ENCODE data around the gene GPR141. TPM values are rescaled to one million over a fixed set of nuclear protein-coding genes. Genes with fewer than 3 reads are reported as not detected.

GPR141 gene
- not detected in 2 replicates for total RNA-seq (2014; rRNA removed; shearing (Covaris generic); ENCODE audit: low replicate concordance)

GRCh38 chr7:37683246-37684120 is at the start of gene GPR141:
GPR141 (plus strand) TSS chr7:37683766; CDS start chr7:37740394, 56,628 bp downstream.
- Histone ChIP-seq H3K4me3 (no peak within 1 kb of the TSS), H3K27me3 (no peaks in the 10 kb centered on the region), H3K9me3 (no peaks in the 10 kb centered on the region), H3K36me3 (no peaks in the 10 kb centered on the region)
- no peak for DNase-seq

GRCh38 chr7:37635346-37635745 is 48.2 kb upstream of the GPR141 start:
- DNase-seq, result no peak
- no peak overlapping the region for H3K4me3 ChIP-seq

GRCh38 chr7:37642028-37642540 is 41.5 kb upstream of the GPR141 start:
- DNase-seq, result no peak
- no peak overlapping the region for H3K4me3 ChIP-seq
- H3K27me3 ChIP-seq, result no peaks in the 10 kb centered on the region
- H3K36me3 ChIP-seq, result no peaks in the 10 kb centered on the region
- H3K9me3 ChIP-seq, result no peaks in the 10 kb centered on the region

More at GRCh38 chr7:37635346-37635745, 48.2 kb upstream of the GPR141 start:
- Histone ChIP-seq H3K36me3 (no peaks in the 10 kb centered on the region), H3K9me3 (no peaks in the 10 kb centered on the region), H3K27me3 (0 out of 2 replicates have a peak, but pooled peaks cover under 1% of the 10 kb centered on the region)

- Histone ChIP-seq H3K9me3 (no peaks in the 10 kb centered on the region), H3K4me3 (no peak overlapping the region), H3K27me3 (no peaks in the 10 kb centered on the region), H3K36me3 (no peaks in the 10 kb centered on the region)
- no peak for DNase-seq
Measured at GRCh38 chr7:37643876-37644275, 39.7 kb upstream of the GPR141 start.

- DNase-seq, result no peak
- Histone ChIP-seq H3K4me3 (no peak overlapping the region), H3K36me3 (no peaks in the 10 kb centered on the region), H3K27me3 (no peaks in the 10 kb centered on the region), H3K9me3 (no peaks in the 10 kb centered on the region)
Measured at GRCh38 chr7:37645282-37646050, 38.1 kb upstream of the GPR141 start.

GRCh38 chr7:37656913-37657530 is 26.5 kb upstream of the GPR141 start:
- Histone ChIP-seq H3K9me3 (no peaks in the 10 kb centered on the region), H3K4me3 (no peak overlapping the region), H3K27me3 (no peaks in the 10 kb centered on the region; the same call in 1 of the 2 replicates), H3K36me3 (no peaks in the 10 kb centered on the region)
- no peak for DNase-seq

- Histone ChIP-seq H3K27me3 (no peaks in the 10 kb centered on the region; the same call in 1 of the 2 replicates), H3K36me3 (no peaks in the 10 kb centered on the region), H3K9me3 (no peaks in the 10 kb centered on the region), H3K4me3 (no peak overlapping the region)
- no peak for DNase-seq
Measured at GRCh38 chr7:37657816-37658215, 25.8 kb upstream of the GPR141 start.

- Histone ChIP-seq H3K36me3 (no peaks in the 10 kb centered on the region), H3K4me3 (no peak overlapping the region), H3K9me3 (no peaks in the 10 kb centered on the region), H3K27me3 (no peaks in the 10 kb centered on the region; the same call in 1 of the 2 replicates)
- DNase-seq, result no peak
Measured at GRCh38 chr7:37659971-37660565, 23.5 kb upstream of the GPR141 start.

GRCh38 chr7:37660614-37661013 is 23.0 kb upstream of the GPR141 start:
- no peaks in the 10 kb centered on the region; the same call in 1 of the 2 replicates for H3K27me3 ChIP-seq
- no peak for DNase-seq
- no peak overlapping the region for H3K4me3 ChIP-seq
- no peaks in the 10 kb centered on the region for H3K36me3 ChIP-seq
- H3K9me3 ChIP-seq, result no peaks in the 10 kb centered on the region

- H3K9me3 ChIP-seq, result no peaks in the 10 kb centered on the region
- H3K36me3 ChIP-seq, result no peaks in the 10 kb centered on the region
- no peak for DNase-seq
- H3K4me3 ChIP-seq, result no peak overlapping the region
- no peaks in the 10 kb centered on the region; the same call in 1 of the 2 replicates for H3K27me3 ChIP-seq
Measured at GRCh38 chr7:37663693-37664092, 19.9 kb upstream of the GPR141 start.

GRCh38 chr7:37665352-37666022 is 18.1 kb upstream of the GPR141 start:
- Histone ChIP-seq H3K36me3 (no peaks in the 10 kb centered on the region), H3K9me3 (no peaks in the 10 kb centered on the region), H3K27me3 (no peaks in the 10 kb centered on the region; the same call in 1 of the 2 replicates), H3K4me3 (no peak overlapping the region)
- DNase-seq, result no peak

GRCh38 chr7:37666026-37666799 is 17.4 kb upstream of the GPR141 start:
- Histone ChIP-seq H3K27me3 (no peaks in the 10 kb centered on the region; the same call in 1 of the 2 replicates), H3K4me3 (no peak overlapping the region), H3K36me3 (no peaks in the 10 kb centered on the region), H3K9me3 (no peaks in the 10 kb centered on the region)
- DNase-seq, result no peak

GRCh38 chr7:37669818-37670217 is 13.7 kb upstream of the GPR141 start:
- H3K36me3 ChIP-seq, result no peaks in the 10 kb centered on the region
- DNase-seq, result no peak
- no peak overlapping the region for H3K4me3 ChIP-seq
- no peaks in the 10 kb centered on the region for H3K9me3 ChIP-seq
- no peaks in the 10 kb centered on the region for H3K27me3 ChIP-seq

- H3K27me3 ChIP-seq, result no peaks in the 10 kb centered on the region
- H3K9me3 ChIP-seq, result no peaks in the 10 kb centered on the region
- DNase-seq, result no peak
Measured at GRCh38 chr7:37670436-37670835, 13.1 kb upstream of the GPR141 start.

GRCh38 chr7:37671876-37672275 is 11.7 kb upstream of the GPR141 start:
- Histone ChIP-seq H3K27me3 (no peaks in the 10 kb centered on the region), H3K4me3 (no peak overlapping the region), H3K9me3 (no peaks in the 10 kb centered on the region), H3K36me3 (no peaks in the 10 kb centered on the region)
- no peak for DNase-seq

More at GRCh38 chr7:37670436-37670835, 13.1 kb upstream of the GPR141 start:
- no peaks in the 10 kb centered on the region for H3K36me3 ChIP-seq
- H3K4me3 ChIP-seq, result no peak overlapping the region

All from MG63 (cell line).